Loucy (cell line): ENCODE measurements around the gene ZC3HAV1.

Experiments used
- CTCF ChIP-seq: fragments of 200-600 bp; sonication (generic); conservative IDR thresholded peaks from 2 replicates; pipeline ENCODE4 v1.5.1; 2014; ENCODE audit warnings: mild to moderate bottlenecking, antibody characterized with exemption, low read length
- EZH2phosphoT487 ChIP-seq: fragments of 200-600 bp; IDR thresholded peaks from 2 replicates; pipeline ENCODE4 v1.6.1; 2018; ENCODE audit warnings: antibody characterized with exemption, mild to moderate bottlenecking, moderate library complexity, borderline replicate concordance

GRCh38 chr7:139079861-139080260 is 29.7 kb downstream of the ZC3HAV1 start:
- TF ChIP-seq CTCF, result no peak
- TF ChIP-seq EZH2phosphoT487, result no peak
